SIG-M5 treated with dmso at 0.1 percent for 504 hours (cell line): Measurements from ENCODE around the gene NTHL1.

Experiments
- DNase-seq: peaks from one replicate; lab custom pipeline; 2025; ENCODE audit not compliant: unreplicated experiment; lab: John Stamatoyannopoulos, UW

NTHL1 gene

GRCh38 chr16:2031081-2031577 is 16.5 kb downstream of the NTHL1 start:
- no peak for DNase-seq

DNA sequence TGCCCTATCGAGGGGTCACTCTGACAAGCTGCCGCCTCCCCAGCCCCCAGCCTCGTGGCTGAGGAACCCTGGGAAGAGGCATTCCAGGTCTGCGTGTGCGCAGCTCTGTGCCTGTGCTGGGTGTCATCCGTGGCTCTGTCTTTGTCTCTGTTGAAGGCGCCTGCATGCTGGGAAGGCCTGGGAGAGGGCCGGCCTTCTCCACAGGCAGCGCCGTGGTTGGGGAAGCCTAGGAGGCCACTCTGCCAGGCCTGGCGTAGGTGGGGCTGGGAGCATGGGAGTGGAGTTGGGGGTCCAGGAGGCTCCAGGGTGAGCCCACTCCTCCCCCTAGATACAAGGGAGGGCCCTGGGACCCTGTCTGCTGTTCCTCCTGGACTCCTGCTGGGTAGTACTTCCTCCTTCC is 17.6 kb downstream of the NTHL1 start:
- DNase-seq = no peak

GRCh38 chr16:2029350-2029749 is 18.3 kb downstream of the NTHL1 start:
- DNase-seq = no peak

DNA sequence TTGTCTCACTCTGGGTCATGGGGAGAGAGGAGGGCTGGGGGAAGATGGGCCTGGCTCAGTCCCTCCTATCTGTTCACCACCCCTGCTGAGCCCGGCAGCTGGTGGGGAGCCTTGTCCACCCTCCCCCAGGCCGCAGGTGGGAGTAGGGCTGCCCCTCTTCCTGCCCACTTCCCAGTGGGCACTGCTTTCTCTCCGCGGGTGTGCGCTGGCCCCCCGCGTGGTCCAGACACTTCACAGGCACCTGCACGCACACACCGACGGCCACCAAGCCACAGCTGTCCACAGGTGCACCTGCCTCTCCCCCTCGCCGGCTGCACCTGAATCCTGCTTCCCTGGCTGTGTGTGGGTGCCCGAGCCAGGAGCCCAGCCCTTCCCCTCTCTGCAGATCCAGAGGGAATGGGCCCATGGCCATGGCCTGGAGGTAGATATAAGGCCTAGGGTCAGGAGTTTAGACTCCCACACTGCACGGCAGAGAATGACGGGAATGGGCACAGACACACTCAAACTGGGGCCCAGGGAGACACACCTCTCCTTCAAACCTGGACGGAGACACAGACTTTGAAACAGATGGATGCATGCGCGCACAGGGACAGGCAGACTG is 18.9 kb downstream of the NTHL1 start:
- DNase-seq = no peak

GRCh38 chr16:2028146-2028545 is 19.5 kb downstream of the NTHL1 start:
- DNase-seq = no peak

DNA sequence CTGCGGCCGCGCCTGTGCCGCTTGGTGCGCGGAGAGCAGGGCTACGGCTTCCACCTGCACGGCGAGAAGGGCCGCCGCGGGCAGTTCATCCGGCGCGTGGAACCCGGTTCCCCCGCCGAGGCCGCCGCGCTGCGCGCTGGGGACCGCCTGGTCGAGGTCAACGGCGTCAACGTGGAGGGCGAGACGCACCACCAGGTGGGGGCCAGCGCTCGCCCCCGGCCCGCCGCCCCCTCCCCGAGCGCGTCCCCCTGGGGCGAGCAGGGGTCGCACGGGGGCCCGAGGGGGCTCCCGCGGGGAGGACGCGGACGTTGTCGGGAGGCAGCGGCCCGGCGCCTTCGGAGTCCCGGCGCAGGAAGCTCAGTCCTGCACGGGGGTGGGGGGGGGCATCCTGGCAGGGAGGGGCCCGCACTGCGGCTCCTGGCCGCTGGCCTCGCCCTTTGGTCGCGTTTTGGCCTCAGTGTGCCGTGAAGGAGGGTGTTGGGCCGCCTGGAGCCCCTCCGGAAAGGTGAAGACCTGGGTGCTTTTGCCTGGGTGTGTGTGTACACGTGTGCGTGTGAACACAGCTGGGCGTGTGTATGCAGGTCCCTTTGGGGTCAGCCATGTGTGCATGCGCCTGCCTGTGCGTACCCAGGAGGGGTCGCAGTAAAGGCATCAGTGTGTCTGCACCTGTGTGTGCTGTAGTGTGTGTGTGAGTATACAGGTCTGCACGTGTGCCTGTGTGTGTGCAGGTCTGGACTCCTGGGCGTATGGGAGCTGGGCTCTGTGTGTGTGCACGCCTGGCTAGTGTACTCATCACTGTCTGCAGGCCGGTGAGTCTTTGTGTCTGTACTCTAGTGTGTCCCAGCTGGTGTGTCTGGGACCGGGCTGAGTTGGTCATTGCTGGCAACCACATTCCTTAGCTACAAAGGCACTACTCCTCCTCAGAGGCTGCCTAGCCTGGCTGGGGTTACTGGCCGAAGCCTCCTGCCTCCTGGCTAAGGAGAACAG is 20.3 kb downstream of the NTHL1 start:
- DNase-seq = no peak

DNA sequence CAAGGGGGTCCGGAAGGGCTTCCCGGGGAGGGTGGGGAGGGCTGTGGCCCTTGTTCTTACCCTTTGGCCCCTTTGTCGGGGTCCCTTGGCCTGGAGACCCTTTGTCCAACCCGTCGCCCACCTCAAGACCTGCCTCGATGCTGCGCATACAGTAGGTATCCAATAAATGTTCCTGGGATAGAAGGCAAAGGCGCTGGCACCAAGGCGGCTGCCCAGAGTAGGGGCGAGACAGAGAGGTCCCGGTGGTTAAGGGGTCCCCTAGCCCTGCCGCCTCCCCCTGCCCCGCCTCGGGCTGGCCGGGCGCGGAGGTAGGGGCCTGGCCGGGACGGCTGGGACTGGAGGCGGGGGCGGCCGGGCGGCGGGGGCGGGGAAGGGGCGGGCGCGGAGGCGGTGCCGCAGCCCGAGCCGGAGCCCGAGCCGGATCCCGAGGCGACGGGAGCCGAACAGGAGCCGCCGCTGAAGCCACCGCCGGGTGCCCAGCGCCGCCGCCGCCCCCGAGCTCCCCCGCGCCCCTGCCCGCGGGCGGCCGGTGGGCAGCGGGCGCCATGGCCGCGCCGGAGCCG is 21.1 kb downstream of the NTHL1 start, which contains the start of gene NHERF2:
Gene NHERF2 (plus strand): TSS at position 442 of the 563 bp plus-strand sequence. CDS start 104 bp downstream, at position 546.
- peak; percentile 9 for DNase-seq

DNA sequence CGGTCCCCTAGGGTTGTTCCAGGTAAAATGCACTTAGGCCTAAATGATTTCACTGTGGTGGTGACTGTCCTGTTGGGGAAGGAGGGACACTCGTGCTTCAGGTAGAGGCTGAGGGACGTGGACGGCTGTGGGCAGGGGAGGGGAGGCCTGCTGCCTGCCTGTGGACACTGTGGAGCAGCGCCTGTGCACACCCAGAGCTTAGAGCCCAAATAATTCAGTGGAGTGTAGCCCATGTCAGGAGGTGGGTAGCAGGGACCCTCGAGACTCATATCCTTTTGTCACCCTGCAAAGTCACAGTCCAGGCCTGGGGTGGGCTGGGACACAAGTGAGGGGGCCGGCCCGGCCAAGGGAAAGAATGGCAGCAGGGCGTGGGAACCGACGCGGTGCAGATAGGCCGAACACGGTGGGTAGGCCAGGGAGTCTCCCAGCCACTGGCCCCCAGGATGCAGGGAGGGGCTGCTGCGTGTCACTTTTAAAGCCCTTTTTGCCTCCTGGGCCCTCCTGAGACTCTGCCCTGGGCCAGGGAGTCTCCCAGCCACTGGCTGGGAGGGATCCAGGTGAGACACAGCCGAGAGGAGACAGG is 21.7 kb downstream of the NTHL1 start:
- no peak for DNase-seq

DNA sequence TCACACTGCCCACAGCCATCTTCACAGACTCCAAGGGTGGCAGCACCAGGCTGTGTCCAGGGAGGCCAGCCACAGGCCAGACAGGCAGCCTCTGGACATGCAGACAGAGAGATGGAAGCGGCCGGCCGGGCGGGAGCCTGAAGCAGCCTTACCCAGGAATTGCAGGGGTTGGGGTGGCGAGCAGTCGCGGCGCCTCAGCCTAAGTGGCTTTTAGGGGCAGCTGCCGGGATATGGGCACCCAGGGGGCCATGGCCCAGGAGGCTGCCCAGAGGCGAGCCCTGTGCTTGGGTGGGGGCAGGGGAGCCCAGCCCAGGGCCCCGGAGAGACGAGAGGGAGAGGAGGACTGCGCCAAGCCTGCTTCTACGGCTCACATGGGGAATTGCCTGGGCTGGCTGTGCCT is 22.4 kb downstream of the NTHL1 start:
- DNase-seq = no peak

- DNase-seq = no peak
These were observed 23.6 kb downstream of the NTHL1 start for GRCh38 chr16:2024032-2024420.

- peak; percentile 72 for DNase-seq
These were observed 24.3 kb downstream of the NTHL1 start for GRCh38 chr16:2023092-2024031.

GRCh38 chr16:2022723-2023091 is 24.9 kb downstream of the NTHL1 start:
- DNase-seq = no peak

DNA sequence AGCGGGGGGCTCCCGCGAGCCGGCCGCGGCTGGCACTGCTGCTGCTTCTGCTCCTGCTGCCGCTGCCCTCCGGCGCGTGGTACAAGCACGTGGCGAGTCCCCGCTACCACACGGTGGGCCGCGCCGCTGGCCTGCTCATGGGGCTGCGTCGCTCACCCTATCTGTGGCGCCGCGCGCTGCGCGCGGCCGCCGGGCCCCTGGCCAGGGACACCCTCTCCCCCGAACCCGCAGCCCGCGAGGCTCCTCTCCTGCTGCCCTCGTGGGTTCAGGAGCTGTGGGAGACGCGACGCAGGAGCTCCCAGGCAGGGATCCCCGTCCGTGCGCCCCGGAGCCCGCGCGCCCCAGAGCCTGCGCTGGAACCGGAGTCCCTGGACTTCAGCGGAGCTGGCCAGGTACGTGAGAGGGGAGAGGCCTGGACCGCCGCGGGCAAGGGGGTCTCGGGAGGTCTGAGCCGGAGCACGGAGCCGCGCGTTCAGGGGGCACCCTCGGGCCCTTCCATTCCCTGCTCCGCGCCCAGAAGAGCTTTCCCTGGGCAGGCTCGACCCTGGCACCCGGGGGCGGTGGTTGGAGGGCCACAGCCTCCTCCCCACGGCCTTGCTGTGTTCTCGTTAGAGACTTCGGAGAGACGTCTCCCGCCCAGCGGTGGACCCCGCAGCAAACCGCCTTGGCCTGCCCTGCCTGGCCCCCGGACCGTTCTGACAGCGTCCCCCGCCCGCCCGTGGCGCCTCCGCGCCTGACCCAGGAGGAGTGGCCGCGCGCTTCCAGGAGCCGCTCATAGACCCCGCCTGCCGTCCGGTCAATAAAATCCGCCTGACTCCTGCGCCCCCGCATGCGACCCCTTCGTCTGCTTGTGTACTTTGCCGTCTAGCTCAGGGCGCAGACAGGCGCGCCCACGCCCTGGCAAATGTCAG is 27.5 kb downstream of the NTHL1 start:
- DNase-seq = no peak

DNA sequence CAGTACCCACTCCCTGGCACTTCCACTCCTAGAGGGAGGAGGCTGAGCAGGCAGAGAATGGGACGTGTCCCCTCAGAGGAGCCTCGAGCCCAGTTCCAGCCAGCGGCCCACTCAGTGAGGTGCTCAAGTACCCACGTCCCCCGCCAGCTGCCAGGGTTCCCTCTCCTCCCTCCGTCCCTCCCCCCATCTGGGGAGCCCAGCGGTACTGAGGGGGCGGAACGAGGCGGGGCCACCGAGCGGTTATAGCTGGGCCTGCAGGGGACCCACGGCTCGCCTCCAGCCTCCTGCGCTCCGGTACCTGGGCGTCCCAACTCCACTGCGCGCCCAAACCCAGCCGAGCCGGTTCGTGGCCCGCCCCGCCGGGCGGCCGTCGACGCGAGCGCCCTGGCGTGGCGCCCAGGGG is 28.1 kb downstream of the NTHL1 start, which contains the start of gene NPW:
Gene NPW (plus strand): TSS at position 268 of the 403 bp plus-strand sequence.
- DNase-seq = peak; percentile 21

- DNase-seq = peak; percentile 49
These were observed 31.2 kb downstream of the NTHL1 start for GRCh38 chr16:2016407-2016922.

- no peak for DNase-seq
These were observed 31.8 kb downstream of the NTHL1 start for GRCh38 chr16:2015947-2016208.

DNA sequence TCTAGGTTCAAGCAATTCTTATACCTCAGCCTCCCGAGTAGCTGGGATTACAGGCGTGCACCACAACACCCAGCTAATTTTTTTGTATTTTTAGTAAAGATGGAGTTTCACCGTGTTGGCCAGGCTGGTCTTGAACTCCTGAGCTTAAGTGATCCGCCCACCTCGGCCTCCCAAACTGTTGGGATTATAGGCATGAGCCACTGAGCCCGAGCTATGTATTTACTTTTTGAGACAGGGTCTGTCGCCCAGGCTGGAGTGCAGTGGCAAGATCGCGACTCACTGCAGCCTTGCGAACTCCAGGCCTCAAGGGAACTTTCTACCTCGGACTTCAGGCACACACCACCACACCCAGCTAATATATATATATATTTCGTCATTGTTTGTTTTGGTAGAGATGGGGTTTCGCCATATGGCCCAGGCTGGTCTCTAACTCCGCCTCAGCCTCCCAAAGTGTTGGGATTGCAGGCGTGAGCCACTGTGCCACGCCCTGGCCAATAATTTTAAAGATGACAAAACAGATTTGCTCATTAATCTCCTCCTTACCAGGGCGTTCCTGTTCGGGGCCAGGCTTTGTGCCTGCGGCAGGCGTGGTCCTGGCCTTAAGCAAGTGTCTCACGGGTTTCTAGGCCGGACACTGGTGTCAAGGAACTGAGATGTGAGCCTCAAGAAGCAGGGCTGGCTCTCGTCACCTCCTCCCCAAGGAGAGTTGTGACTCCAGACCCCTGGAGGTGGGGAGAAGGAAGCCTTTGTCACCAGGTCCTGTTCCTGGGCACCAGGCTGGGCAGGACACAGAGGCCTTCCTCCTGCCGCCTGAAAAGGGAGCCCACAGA is 32.3 kb downstream of the NTHL1 start:
- DNase-seq = peak; percentile 93

DNA sequence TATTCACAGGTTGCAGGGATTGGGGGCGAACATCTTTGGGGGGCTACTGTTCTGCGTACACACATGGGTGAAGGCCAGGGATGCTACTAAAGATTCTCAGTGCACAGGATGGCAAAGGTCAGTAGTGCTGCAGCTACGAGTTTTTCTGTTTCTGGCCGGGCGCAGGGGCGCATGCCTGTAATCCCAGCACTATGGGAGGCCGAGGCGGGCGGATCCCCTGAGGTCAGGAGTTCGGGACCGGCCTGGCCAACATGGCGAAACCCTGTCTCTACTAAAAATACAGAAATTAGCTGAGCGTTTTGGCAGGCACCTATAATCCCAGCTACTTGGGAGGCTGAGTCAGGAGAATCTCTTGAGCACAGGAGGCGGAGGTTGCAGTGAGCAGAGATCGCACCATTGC is 34.1 kb downstream of the NTHL1 start:
- DNase-seq = no peak
